ENCODE measurements around the gene WDFY3.

WDFY3 gene

GRCh38 chr4:84940960-84941359, 25.5 kb downstream of the WDFY3 start:
- Histone ChIP-seq H3K9ac (ENCODE audit: low read depth, low read length) (no peak overlapping the region), H3K27ac (ENCODE audit: low read length) (no peak overlapping the region), H3K4me1 (ENCODE audit: insufficient read depth, low read length) (0 out of 2 replicates have a peak, but pooled peaks cover 6% of the 10 kb centered on the region), H3K36me3 (ENCODE audit: insufficient read depth, low read depth, low read length) (peaks cover 16% of the 10 kb centered on the region; the same call in 1 of the 2 replicates), H3K4me3 (ENCODE audit: low read length) (no peak overlapping the region), H3K27me3 (ENCODE audit: insufficient read depth, low read length) (no peaks in the 10 kb centered on the region), H3K9me3 (ENCODE audit: insufficient read depth, low read depth, low read length) (peaks cover 25% of the 10 kb centered on the region)

- no peak overlapping the region for H3K27ac ChIP-seq (ENCODE audit: low read length)
- H3K4me1 ChIP-seq (ENCODE audit: insufficient read depth, low read length) = 0 out of 2 replicates have a peak, but pooled peaks cover 6% of the 10 kb centered on the region
- no peak overlapping the region for H3K4me3 ChIP-seq (ENCODE audit: low read length)
- H3K27me3 ChIP-seq (ENCODE audit: insufficient read depth, low read length) = no peaks in the 10 kb centered on the region
- no peak overlapping the region for H3K9ac ChIP-seq (ENCODE audit: low read depth, low read length)
- H3K9me3 ChIP-seq (ENCODE audit: insufficient read depth, low read depth, low read length) = peaks cover 25% of the 10 kb centered on the region
- peaks cover 16% of the 10 kb centered on the region; the same call in 1 of the 2 replicates for H3K36me3 ChIP-seq (ENCODE audit: insufficient read depth, low read depth, low read length)
Observed at GRCh38 chr4:84939113-84939512, 27.4 kb downstream of the WDFY3 start.

GRCh38 chr4:84938316-84938715, 28.2 kb downstream of the WDFY3 start:
- H3K27ac ChIP-seq (ENCODE audit: low read length) = no peak overlapping the region

GRCh38 chr4:84937381-84937977, 29.0 kb downstream of the WDFY3 start:
- Histone ChIP-seq H3K27me3 (ENCODE audit: insufficient read depth, low read length) (no peaks in the 10 kb centered on the region), H3K4me1 (ENCODE audit: insufficient read depth, low read length) (0 out of 2 replicates have a peak, but pooled peaks cover 6% of the 10 kb centered on the region), H3K4me3 (ENCODE audit: low read length) (no peak overlapping the region), H3K27ac (ENCODE audit: low read length) (no peak overlapping the region), H3K9me3 (ENCODE audit: insufficient read depth, low read depth, low read length) (peaks cover 19% of the 10 kb centered on the region), H3K36me3 (ENCODE audit: insufficient read depth, low read depth, low read length) (peaks cover 11% of the 10 kb centered on the region; the same call in 1 of the 2 replicates), H3K9ac (ENCODE audit: low read depth, low read length) (no peak overlapping the region)

More at GRCh38 chr4:84938316-84938715, 28.2 kb downstream of the WDFY3 start:
- H3K36me3 ChIP-seq (ENCODE audit: insufficient read depth, low read depth, low read length) = peaks cover 16% of the 10 kb centered on the region; the same call in 1 of the 2 replicates
- no peaks in the 10 kb centered on the region for H3K27me3 ChIP-seq (ENCODE audit: insufficient read depth, low read length)
- H3K9ac ChIP-seq (ENCODE audit: low read depth, low read length) = no peak overlapping the region
- 0 out of 2 replicates have a peak, but pooled peaks cover 6% of the 10 kb centered on the region for H3K4me1 ChIP-seq (ENCODE audit: insufficient read depth, low read length)
- no peak overlapping the region for H3K4me3 ChIP-seq (ENCODE audit: low read length)
- peaks cover 25% of the 10 kb centered on the region for H3K9me3 ChIP-seq (ENCODE audit: insufficient read depth, low read depth, low read length)

- Histone ChIP-seq H3K27me3 (ENCODE audit: insufficient read depth, low read length) (no peaks in the 10 kb centered on the region), H3K9me3 (ENCODE audit: insufficient read depth, low read depth, low read length) (peaks cover 7% of the 10 kb centered on the region), H3K27ac (ENCODE audit: low read length) (no peak overlapping the region), H3K4me3 (ENCODE audit: low read length) (no peak overlapping the region), H3K4me1 (ENCODE audit: insufficient read depth, low read length) (0 out of 2 replicates have a peak, but pooled peaks cover 6% of the 10 kb centered on the region), H3K9ac (ENCODE audit: low read depth, low read length) (no peak overlapping the region), H3K36me3 (ENCODE audit: insufficient read depth, low read depth, low read length) (peaks cover 6% of the 10 kb centered on the region)
Observed at GRCh38 chr4:84936123-84936522, 30.4 kb downstream of the WDFY3 start.

- H3K9me3 ChIP-seq (ENCODE audit: insufficient read depth, low read depth, low read length) = no peaks in the 10 kb centered on the region
- H3K4me1 ChIP-seq (ENCODE audit: insufficient read depth, low read length) = peaks cover 3% of the 10 kb centered on the region; the same call in 1 of the 2 replicates
- no peak overlapping the region for H3K9ac ChIP-seq (ENCODE audit: low read depth, low read length)
- H3K27ac ChIP-seq (ENCODE audit: low read length) = no peak overlapping the region
- H3K4me3 ChIP-seq (ENCODE audit: low read length) = no peak overlapping the region
- peaks cover 31% of the 10 kb centered on the region for H3K36me3 ChIP-seq (ENCODE audit: insufficient read depth, low read depth, low read length)
- no peaks in the 10 kb centered on the region for H3K27me3 ChIP-seq (ENCODE audit: insufficient read depth, low read length)
Observed at GRCh38 chr4:84932462-84932861, 34.0 kb downstream of the WDFY3 start.

GRCh38 chr4:84931961-84932360, 34.5 kb downstream of the WDFY3 start:
- no peak overlapping the region for H3K4me3 ChIP-seq (ENCODE audit: low read length)
- H3K27me3 ChIP-seq (ENCODE audit: insufficient read depth, low read length) = no peaks in the 10 kb centered on the region
- no peaks in the 10 kb centered on the region for H3K9me3 ChIP-seq (ENCODE audit: insufficient read depth, low read depth, low read length)
- no peak overlapping the region for H3K27ac ChIP-seq (ENCODE audit: low read length)
- H3K36me3 ChIP-seq (ENCODE audit: insufficient read depth, low read depth, low read length) = peaks cover 35% of the 10 kb centered on the region
- H3K4me1 ChIP-seq (ENCODE audit: insufficient read depth, low read length) = peaks cover 3% of the 10 kb centered on the region; the same call in 1 of the 2 replicates
- H3K9ac ChIP-seq (ENCODE audit: low read depth, low read length) = no peak overlapping the region

- Histone ChIP-seq H3K9me3 (ENCODE audit: insufficient read depth, low read depth, low read length) (no peaks in the 10 kb centered on the region), H3K27ac (ENCODE audit: low read length) (no peak overlapping the region), H3K36me3 (ENCODE audit: insufficient read depth, low read depth, low read length) (peaks cover 35% of the 10 kb centered on the region), H3K9ac (ENCODE audit: low read depth, low read length) (no peak overlapping the region), H3K27me3 (ENCODE audit: insufficient read depth, low read length) (no peaks in the 10 kb centered on the region), H3K4me3 (ENCODE audit: low read length) (no peak overlapping the region), H3K4me1 (ENCODE audit: insufficient read depth, low read length) (peaks cover 3% of the 10 kb centered on the region; the same call in 1 of the 2 replicates)
Observed at GRCh38 chr4:84931274-84931673, 35.2 kb downstream of the WDFY3 start.

- H3K9me3 ChIP-seq (ENCODE audit: insufficient read depth, low read depth, low read length) = no peaks in the 10 kb centered on the region
- H3K4me3 ChIP-seq (ENCODE audit: low read length) = no peak overlapping the region
- no peak overlapping the region for H3K9ac ChIP-seq (ENCODE audit: low read depth, low read length)
- peaks cover 35% of the 10 kb centered on the region for H3K36me3 ChIP-seq (ENCODE audit: insufficient read depth, low read depth, low read length)
- peaks cover 10% of the 10 kb centered on the region; the same call in 1 of the 2 replicates for H3K4me1 ChIP-seq (ENCODE audit: insufficient read depth, low read length)
- no peaks in the 10 kb centered on the region for H3K27me3 ChIP-seq (ENCODE audit: insufficient read depth, low read length)
- no peak overlapping the region for H3K27ac ChIP-seq (ENCODE audit: low read length)
Observed at GRCh38 chr4:84928089-84928488, 38.4 kb downstream of the WDFY3 start.

- peaks cover 35% of the 10 kb centered on the region for H3K36me3 ChIP-seq (ENCODE audit: insufficient read depth, low read depth, low read length)
- peaks cover 10% of the 10 kb centered on the region; the same call in 1 of the 2 replicates for H3K4me1 ChIP-seq (ENCODE audit: insufficient read depth, low read length)
- H3K4me3 ChIP-seq (ENCODE audit: low read length) = no peak overlapping the region
- H3K27me3 ChIP-seq (ENCODE audit: insufficient read depth, low read length) = no peaks in the 10 kb centered on the region
- H3K9ac ChIP-seq (ENCODE audit: low read depth, low read length) = no peak overlapping the region
- no peak overlapping the region for H3K27ac ChIP-seq (ENCODE audit: low read length)
- no peaks in the 10 kb centered on the region for H3K9me3 ChIP-seq (ENCODE audit: insufficient read depth, low read depth, low read length)
Observed at GRCh38 chr4:84927428-84927827, 39.1 kb downstream of the WDFY3 start.

- no peaks in the 10 kb centered on the region for H3K27me3 ChIP-seq (ENCODE audit: insufficient read depth, low read length)
- H3K4me1 ChIP-seq (ENCODE audit: insufficient read depth, low read length) = peaks cover 10% of the 10 kb centered on the region; the same call in 1 of the 2 replicates
- H3K36me3 ChIP-seq (ENCODE audit: insufficient read depth, low read depth, low read length) = peaks cover 28% of the 10 kb centered on the region
- no peaks in the 10 kb centered on the region for H3K9me3 ChIP-seq (ENCODE audit: insufficient read depth, low read depth, low read length)
- no peak overlapping the region for H3K27ac ChIP-seq (ENCODE audit: low read length)
- no peak overlapping the region for H3K4me3 ChIP-seq (ENCODE audit: low read length)
- no peak overlapping the region for H3K9ac ChIP-seq (ENCODE audit: low read depth, low read length)
Observed at GRCh38 chr4:84925558-84925957, 40.9 kb downstream of the WDFY3 start.

- H3K27me3 ChIP-seq (ENCODE audit: insufficient read depth, low read length) = no peaks in the 10 kb centered on the region
- H3K9ac ChIP-seq (ENCODE audit: low read depth, low read length) = no peak overlapping the region
- no peak overlapping the region for H3K4me3 ChIP-seq (ENCODE audit: low read length)
- H3K9me3 ChIP-seq (ENCODE audit: insufficient read depth, low read depth, low read length) = no peaks in the 10 kb centered on the region
- peaks cover 10% of the 10 kb centered on the region; the same call in 1 of the 2 replicates for H3K4me1 ChIP-seq (ENCODE audit: insufficient read depth, low read length)
- no peak overlapping the region for H3K27ac ChIP-seq (ENCODE audit: low read length)
- H3K36me3 ChIP-seq (ENCODE audit: insufficient read depth, low read depth, low read length) = peaks cover 23% of the 10 kb centered on the region
Observed at GRCh38 chr4:84924434-84924833, 42.1 kb downstream of the WDFY3 start.

All from iPS-20b (cell line).